GM21381 (cell line): Measurements from ENCODE around the gene EEFSEC.

Experiments
- ATAC-seq: cut with Tn5 transposase; IDR thresholded peaks from one replicate; pipeline ENCODE4 v1.9.1; 2021; ENCODE audit warnings: mild to moderate bottlenecking, moderate library complexity; ENCODE audit not compliant: unreplicated experiment

EEFSEC gene

GRCh38 chr3:128313071-128313725, 159.9 kb downstream of the EEFSEC start:
- ATAC-seq, result no peak

DNA sequence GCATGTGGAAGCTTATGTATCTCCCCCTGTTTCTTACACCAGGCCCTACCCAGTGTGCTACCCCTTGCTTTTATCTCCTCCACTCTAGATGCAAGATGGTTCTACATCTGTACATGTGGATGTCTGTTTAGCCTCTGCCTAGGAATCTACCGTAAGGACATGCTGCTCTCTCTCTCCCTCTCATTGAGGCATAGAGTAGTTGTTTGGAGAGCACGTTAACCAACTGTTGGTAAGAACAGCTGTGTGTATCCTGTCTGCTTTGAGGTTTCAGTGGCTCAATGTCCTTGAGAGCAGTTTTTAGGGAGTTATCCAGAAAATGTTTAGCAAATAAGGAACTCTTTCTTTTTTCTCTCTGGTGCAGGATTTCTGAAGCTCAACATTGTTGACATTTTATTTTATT, 160.7 kb downstream of the EEFSEC start:
- ATAC-seq, result no peak

- no peak for ATAC-seq
These were observed 162.0 kb downstream of the EEFSEC start for GRCh38 chr3:128315313-128315712.

- no peak for ATAC-seq
These were observed 163.2 kb downstream of the EEFSEC start for GRCh38 chr3:128316481-128316891.

DNA sequence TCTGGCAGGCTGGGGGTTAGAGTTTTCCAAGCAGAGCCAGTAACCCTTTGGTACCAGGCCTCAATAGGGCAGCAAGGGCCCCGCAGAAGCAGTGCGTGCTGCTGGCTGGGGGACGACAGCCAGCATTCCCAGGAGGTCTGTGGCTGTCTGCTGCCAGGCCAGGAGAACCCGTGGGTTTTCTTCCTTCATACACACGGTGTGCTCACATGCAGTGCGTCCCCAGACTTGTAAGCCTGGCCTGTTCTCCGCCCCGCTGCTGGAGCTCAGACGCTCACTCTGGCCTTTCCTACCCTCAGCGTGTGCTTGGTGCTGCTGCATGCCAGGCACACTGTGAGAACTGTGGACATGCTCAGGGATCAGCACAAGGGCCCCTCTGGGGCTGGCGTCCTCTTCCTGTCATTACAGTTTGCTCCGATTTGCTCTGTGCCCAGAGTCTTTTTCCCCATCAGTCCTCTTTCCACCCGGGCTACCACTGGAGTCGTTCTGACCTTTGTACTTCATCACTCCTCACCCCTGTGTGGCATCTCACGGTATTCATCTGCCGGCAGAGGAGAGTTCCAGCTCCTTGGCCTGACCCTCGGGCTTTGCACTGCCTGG, 163.9 kb downstream of the EEFSEC start:
- no peak for ATAC-seq

- no peak for ATAC-seq
These were observed 164.5 kb downstream of the EEFSEC start for GRCh38 chr3:128317698-128318231.

DNA sequence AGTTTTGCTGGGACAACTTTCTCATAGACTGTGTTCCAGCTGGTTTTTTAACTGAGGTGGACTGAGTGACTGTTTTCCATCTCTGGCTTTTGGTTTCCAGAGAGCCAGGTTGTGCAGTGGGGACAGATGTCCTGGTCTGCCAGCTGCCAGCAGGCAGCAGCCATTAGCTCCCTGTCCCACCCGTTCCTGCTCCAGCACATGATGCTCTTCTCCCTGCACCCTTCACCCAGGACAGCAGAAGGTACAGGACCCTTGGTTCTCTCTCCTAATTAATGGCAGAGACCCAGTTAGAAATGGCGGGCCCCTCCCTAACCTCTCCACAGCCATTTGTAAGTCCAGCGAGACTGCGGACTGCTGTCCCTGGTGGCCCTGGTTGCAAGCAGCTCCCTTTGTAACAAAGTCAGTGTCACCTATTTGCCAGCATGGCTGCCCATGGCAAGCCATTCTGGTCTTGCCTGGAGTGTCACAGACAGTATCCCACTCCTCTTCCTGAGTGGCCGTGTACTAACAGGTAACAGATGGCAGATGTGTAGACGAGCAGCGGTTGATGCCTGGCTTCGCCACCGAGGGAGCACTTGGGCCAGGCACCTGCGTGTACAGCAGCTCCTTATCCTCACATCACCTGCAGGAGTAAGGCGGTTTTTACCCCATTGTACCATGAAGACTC, 165.1 kb downstream of the EEFSEC start:
- ATAC-seq, result no peak

- ATAC-seq, result no peak
These were observed 165.8 kb downstream of the EEFSEC start for GRCh38 chr3:128319107-128319506.

DNA sequence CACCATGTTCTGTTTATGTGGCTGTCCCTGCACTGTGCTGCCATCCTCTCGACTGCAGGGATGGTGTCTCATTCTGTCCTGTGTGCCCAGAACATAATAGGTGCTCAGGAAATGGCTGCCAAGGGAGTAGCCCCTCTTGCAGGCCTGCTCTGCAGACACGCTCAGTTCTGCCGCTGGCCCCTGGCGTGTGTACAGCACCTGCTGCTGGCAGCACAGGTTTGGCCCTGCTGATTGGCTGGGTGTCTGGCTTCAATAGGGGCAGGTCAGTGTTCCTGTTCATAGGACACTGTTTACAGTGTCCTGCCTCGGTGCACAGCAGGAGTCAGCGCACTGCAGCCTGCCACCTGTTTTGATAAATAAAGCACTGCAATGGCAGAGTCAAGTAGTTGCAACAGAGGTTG, 166.5 kb downstream of the EEFSEC start:
- ATAC-seq, result no peak

GRCh38 chr3:128320551-128321340, 167.5 kb downstream of the EEFSEC start:
- no peak for ATAC-seq

DNA sequence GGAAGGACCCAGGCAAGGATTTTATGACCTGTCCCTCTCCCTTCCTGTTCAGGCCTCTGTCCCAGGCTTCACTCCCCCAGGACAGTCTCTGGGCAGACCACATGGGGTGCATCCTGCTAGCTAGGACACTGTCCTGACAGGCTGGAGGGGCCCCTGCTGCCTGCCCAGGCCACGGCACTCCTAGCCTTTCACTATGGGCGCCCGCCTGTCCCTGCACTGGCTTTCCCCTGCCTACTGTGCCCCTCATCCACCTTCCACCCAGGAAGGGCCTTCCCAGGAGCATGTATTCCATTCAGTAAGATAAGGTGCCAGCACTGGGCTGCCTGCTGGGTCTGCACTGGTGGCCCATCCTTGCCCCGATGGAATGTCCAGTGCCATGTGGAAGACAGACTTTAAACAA, 168.1 kb downstream of the EEFSEC start:
- no peak for ATAC-seq

DNA sequence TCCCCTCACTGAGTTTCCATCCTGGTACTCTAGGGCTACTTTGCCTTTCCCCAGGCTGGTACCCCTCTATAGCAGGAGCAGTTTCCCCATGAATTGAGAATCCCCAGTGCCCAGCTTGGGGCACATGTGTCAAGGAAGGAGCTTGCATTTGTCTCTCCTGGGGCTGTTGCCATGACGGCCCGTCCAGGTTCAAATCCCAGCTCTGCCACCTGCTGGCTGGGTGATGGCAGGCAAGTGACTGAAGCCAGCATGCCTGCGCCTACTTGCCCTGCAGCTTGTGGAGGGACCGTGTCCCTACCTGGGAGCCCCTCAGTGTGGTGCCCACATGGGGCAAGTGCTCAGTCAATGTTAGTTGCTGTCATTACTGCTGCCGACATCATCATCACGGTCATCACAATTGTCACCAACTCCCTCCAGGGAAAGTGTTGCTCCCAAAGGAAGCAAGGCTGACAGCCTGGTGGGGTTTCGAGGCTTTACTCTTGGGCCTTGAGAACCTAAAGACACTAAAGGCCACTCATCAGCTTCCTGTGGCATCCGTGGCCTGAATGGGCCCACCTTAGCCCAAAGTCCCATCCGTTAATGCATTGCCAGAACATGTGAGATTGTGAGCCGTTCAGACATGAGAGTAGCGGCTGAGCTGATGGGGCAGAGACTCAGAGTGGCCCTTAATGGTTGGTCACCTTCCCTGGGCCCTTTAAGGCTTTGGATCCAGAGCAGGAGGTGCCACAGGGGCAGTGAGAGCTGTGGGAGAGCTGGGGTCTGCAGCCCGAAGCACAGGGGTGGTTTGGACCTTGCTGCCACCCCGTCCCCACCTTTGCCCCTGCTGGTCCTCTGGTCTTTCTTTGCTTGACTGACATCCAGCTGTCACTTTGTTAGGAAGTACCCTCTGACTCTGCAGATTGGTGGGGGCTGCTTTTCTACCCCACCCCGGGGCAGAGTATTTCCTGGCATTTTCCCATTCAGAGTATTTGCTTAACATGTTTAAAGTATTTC, 169.0 kb downstream of the EEFSEC start:
- no peak for ATAC-seq

DNA sequence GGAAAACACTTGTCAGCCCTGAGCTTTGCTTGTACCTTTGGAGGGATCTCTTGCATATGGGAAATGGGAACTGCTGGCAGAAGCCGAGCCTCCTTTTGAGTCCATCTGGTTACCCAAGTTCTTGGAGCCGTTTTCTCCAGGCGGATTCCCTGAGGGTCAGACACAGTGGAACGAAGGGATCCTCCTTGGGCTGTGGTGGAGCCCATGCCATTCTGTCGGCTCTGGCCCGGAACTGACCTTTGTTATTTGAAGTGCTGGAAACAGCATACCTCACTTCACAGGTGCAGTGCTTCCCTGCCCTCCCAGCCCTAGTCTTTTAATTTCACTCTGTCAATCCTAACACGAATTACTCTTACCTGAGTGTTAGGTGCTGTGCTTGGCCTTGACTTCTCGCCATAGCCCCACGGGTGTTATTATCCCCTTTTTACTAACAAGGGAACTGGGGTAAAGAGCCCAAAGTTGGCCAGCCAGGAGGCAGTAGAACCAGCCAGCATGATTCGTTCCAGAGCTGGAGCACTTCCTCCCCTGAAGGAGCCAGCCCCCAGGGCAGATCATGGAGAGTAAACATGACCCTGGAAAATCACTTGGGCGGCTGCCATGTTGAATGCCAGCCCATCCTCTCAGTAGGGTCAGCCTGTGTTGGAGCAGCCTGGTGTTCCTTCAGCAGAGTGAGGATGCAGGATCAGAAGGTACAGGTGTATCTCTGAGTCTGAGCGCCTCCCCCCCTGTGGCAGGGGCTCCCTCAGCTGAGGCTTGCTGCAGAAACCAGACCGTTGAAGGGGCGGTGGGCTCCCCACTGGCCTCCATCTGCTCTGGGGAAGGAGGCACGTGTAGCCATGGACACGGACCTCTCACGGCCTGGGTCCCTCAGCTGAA, 170.2 kb downstream of the EEFSEC start:
- ATAC-seq, result no peak

GRCh38 chr3:128324911-128325592, 171.8 kb downstream of the EEFSEC start:
- no peak for ATAC-seq

- ATAC-seq, result no peak
These were observed 173.0 kb downstream of the EEFSEC start for GRCh38 chr3:128326051-128326823.

GRCh38 chr3:128327606-128328031, 174.3 kb downstream of the EEFSEC start:
- no peak for ATAC-seq

DNA sequence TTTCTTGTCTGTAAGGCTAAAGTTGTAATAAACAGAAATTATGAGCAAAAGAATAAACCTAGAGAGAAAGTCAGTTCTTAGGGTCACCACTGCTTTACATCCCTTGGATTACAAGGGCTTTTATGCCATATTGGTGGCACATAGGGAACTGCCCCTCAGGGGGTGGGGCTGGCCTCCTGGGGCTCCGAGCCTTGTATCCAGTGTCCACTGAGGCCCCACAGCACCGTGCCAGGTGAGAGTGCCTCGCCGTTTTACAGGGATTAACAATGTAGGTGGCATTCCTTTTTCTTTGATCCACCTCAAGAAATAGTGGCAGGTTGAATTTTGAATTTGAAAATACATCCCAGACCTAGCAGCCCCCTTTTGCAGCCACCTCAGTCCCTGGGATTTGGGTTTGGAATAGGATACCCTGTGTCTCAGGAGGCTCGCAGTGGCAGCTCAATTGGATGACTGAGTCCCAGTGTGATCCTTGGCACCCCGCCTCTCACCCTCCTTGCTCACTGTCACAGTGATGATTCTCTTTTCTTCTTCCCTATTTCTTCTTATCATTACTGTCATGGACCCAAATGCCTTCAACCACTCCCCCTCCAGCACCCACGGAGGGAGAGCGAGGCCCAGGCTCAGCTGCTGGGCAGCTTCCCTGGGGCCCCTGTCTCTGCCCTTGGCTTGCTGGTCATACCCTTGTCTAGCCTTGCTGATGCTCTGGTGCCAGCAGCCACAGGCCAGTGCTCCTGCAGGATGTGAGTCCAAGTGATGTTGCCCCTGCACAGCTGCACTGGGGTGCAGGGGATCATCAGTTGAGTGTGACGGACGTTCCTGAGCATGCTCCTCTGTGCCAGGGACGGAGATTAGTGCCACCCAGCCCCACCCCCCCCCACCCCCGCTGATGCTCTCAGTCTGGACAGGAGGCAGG, 175.5 kb downstream of the EEFSEC start:
- ATAC-seq, result no peak
